ENCODE results near the gene APBB2.
"Not testable (repeated sequence)": the region's sequence is repeated elsewhere in the genome, so short reads cannot be mapped to it uniquely, and the experiment has no call there.

The APBB2 gene

GRCh38 chr4:41067369-41067768, 147.0 kb downstream of the APBB2 start:
- DNase-seq (ENCODE audit: low read depth in 1 of 2, low spot score in 1 of 2), result no peak

- no peak for DNase-seq (ENCODE audit: low read depth in 1 of 2, low spot score in 1 of 2)
Observed at GRCh38 chr4:41066049-41066448, 148.3 kb downstream of the APBB2 start.

GRCh38 chr4:41065434-41066006, 148.8 kb downstream of the APBB2 start:
- no peak for DNase-seq (ENCODE audit: low read depth in 1 of 2, low spot score in 1 of 2)

- no peak for DNase-seq (ENCODE audit: low read depth in 1 of 2, low spot score in 1 of 2)
Observed at GRCh38 chr4:41064953-41065352, 149.4 kb downstream of the APBB2 start.

GRCh38 chr4:41061482-41062185, 152.7 kb downstream of the APBB2 start:
- DNase-seq (ENCODE audit: low read depth in 1 of 2, low spot score in 1 of 2), result no peak

GRCh38 chr4:41060352-41061334, 153.7 kb downstream of the APBB2 start:
- DNase-seq (ENCODE audit: low read depth in 1 of 2, low spot score in 1 of 2), result no peak

GRCh38 chr4:41059411-41059810, 154.9 kb downstream of the APBB2 start:
- not testable (repeated sequence) for DNase-seq (ENCODE audit: low read depth in 1 of 2, low spot score in 1 of 2)

GRCh38 chr4:41058426-41058825, 155.9 kb downstream of the APBB2 start:
- no peak for DNase-seq (ENCODE audit: low read depth in 1 of 2, low spot score in 1 of 2)

GRCh38 chr4:41057467-41057866, 156.9 kb downstream of the APBB2 start:
- DNase-seq (ENCODE audit: low read depth in 1 of 2, low spot score in 1 of 2), result no peak

- no peak for DNase-seq (ENCODE audit: low read depth in 1 of 2, low spot score in 1 of 2)
Observed at GRCh38 chr4:41052287-41052686, 162.1 kb downstream of the APBB2 start.

GRCh38 chr4:41050880-41051775, 163.2 kb downstream of the APBB2 start:
- DNase-seq (ENCODE audit: low read depth in 1 of 2, low spot score in 1 of 2), result no peak

GRCh38 chr4:41050116-41050515, 164.2 kb downstream of the APBB2 start:
- no peak for DNase-seq (ENCODE audit: low read depth in 1 of 2, low spot score in 1 of 2)

GRCh38 chr4:41049176-41049575, 165.2 kb downstream of the APBB2 start:
- not testable (repeated sequence) for DNase-seq (ENCODE audit: low read depth in 1 of 2, low spot score in 1 of 2)

GRCh38 chr4:41044791-41045190, 169.6 kb downstream of the APBB2 start:
- no peak for DNase-seq (ENCODE audit: low read depth in 1 of 2, low spot score in 1 of 2)

- no peak for DNase-seq (ENCODE audit: low read depth in 1 of 2, low spot score in 1 of 2)
Observed at GRCh38 chr4:41044165-41044564, 170.2 kb downstream of the APBB2 start.

GRCh38 chr4:41043465-41043864, 170.9 kb downstream of the APBB2 start:
- DNase-seq (ENCODE audit: low read depth in 1 of 2, low spot score in 1 of 2), result no peak

- DNase-seq (ENCODE audit: low read depth in 1 of 2, low spot score in 1 of 2), result no peak
Observed at GRCh38 chr4:41041551-41041950, 172.8 kb downstream of the APBB2 start.

GRCh38 chr4:41039317-41039716, 175.0 kb downstream of the APBB2 start:
- DNase-seq (ENCODE audit: low read depth in 1 of 2, low spot score in 1 of 2), result no peak

- no peak for DNase-seq (ENCODE audit: low read depth in 1 of 2, low spot score in 1 of 2)
Observed at GRCh38 chr4:41038304-41038703, 176.0 kb downstream of the APBB2 start.

GRCh38 chr4:41029098-41029497, 185.2 kb downstream of the APBB2 start:
- no peak for DNase-seq (ENCODE audit: low read depth in 1 of 2, low spot score in 1 of 2)
